ENCODE results near the gene IL34. TPM values are rescaled to one million over a fixed set of nuclear protein-coding genes. Genes with fewer than 3 reads are reported as not detected.

Gene IL34
- polyA plus RNA-seq, 1 experiment, result 0.70 TPM

GRCh38 chr16:70694868-70695218 is 48.5 kb downstream of the IL34 start:
- no peak for DNase-seq (ENCODE audit: low read depth)
- ChIA-PET POLR2A (interaction anchor here (1.7 kb wide), 1 partner anchor 8 kb away, joined by 7 read pairs; no protein-coding TSS in a partner anchor), CTCF (interaction anchor here (3.5 kb wide), 1 partner anchor 76 kb away, joined by 21 read pairs; no protein-coding TSS in a partner anchor)
- Histone ChIP-seq H3K4me3 (ENCODE audit: low read depth, low read length) (no peak overlapping the region), H3K27me3 (ENCODE audit: control insufficient read depth, insufficient read depth, low read length) (no peaks in the 10 kb centered on the region), H3K36me3 (ENCODE audit: control insufficient read depth, insufficient read depth, low read length) (no peaks in the 10 kb centered on the region)
- TF ChIP-seq CTCF (IDR thresholded peaks at IDR 0.05; ENCODE audit: insufficient read depth, low read depth, low read length), result no peak

DNA sequence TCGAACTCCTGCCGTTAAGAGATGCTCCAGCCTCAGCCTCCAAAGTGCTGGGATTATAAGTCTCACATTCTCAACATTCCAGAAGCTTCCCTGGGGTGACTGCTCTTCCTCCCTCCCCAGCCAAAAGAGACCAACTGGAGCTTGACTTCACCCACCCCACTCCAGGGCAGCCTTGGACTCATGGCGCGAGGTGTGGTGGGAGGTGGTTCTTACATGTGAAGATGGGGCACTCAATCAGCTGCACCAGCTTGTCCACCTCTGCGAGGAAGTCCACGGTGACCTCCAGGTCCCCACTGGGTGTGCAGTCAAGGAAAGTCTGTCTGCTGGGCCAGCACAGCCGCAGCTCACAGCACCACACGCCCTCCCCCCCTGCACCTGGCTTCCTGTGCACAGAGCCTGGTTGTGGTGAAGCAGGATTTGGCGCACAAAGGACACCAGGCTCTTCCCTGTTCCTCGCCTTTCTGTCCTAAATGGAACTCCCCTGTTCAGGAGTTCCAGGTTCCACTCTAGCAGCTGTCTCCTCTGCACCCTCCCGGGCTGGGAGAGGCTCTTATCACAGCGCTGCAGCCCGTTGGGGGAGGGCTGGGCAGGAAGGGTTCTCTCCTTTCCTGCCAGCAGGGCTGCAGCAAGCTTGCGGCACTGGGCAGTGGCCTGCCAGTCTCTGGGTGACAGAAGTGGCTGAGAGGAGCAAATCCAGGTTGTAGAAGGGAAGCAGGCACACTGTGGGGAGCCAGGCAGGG is 49.1 kb downstream of the IL34 start:
- no peak for DNase-seq (ENCODE audit: low read depth)
- ChIA-PET POLR2A (interaction anchor here (1.7 kb wide), 1 partner anchor 8 kb away, joined by 7 read pairs; no protein-coding TSS in a partner anchor), CTCF (interaction anchor here (2.4 to 3.5 kb wide), 3 partner anchors 8 to 75 kb away, joined by 9 to 21 read pairs (median 13); no protein-coding TSS in a partner anchor)
- Histone ChIP-seq H3K27me3 (ENCODE audit: control insufficient read depth, insufficient read depth, low read length) (no peaks in the 10 kb centered on the region), H3K36me3 (ENCODE audit: control insufficient read depth, insufficient read depth, low read length) (no peaks in the 10 kb centered on the region; the same call in 1 of the 2 replicates), H3K4me3 (ENCODE audit: low read depth, low read length) (no peak overlapping the region)
- TF ChIP-seq CTCF (IDR thresholded peaks at IDR 0.05; ENCODE audit: insufficient read depth, low read depth, low read length), result no peak

GRCh38 chr16:70696355-70696754 is 50.0 kb downstream of the IL34 start:
- CTCF ChIA-PET, result interaction anchor here (1.1 to 3.5 kb wide), 5 partner anchors 9 to 74 kb away, joined by 3 to 21 read pairs (median 9); no protein-coding TSS in a partner anchor

GRCh38 chr16:70696952-70697593 is 50.7 kb downstream of the IL34 start:
- no peak for DNase-seq (ENCODE audit: low read depth)

More at GRCh38 chr16:70696355-70696754, 50.0 kb downstream of the IL34 start:
- H3K4me3 ChIP-seq (ENCODE audit: low read depth, low read length), result no peak overlapping the region
- POLR2A ChIA-PET, result interaction anchor here (0.9 kb wide), 1 partner anchor 42 kb away, joined by 3 read pairs; no protein-coding TSS in a partner anchor
- TF ChIP-seq CTCF (IDR thresholded peaks at IDR 0.05; ENCODE audit: insufficient read depth, low read depth, low read length), result no peak
- no peaks in the 10 kb centered on the region for H3K27me3 ChIP-seq (ENCODE audit: control insufficient read depth, insufficient read depth, low read length)
- H3K36me3 ChIP-seq (ENCODE audit: control insufficient read depth, insufficient read depth, low read length), result no peaks in the 10 kb centered on the region; the same call in 1 of the 2 replicates
- no peak for DNase-seq (ENCODE audit: low read depth)

More at GRCh38 chr16:70696952-70697593, 50.7 kb downstream of the IL34 start:
- Histone ChIP-seq H3K4me3 (ENCODE audit: low read depth, low read length) (no peak overlapping the region), H3K36me3 (ENCODE audit: control insufficient read depth, insufficient read depth, low read length) (no peaks in the 10 kb centered on the region; the same call in 1 of the 2 replicates), H3K27me3 (ENCODE audit: control insufficient read depth, insufficient read depth, low read length) (no peaks in the 10 kb centered on the region)
- ChIA-PET POLR2A (interaction anchor here (0.9 kb wide), 1 partner anchor 42 kb away, joined by 3 read pairs; no protein-coding TSS in a partner anchor), CTCF (interaction anchor here (1.1 to 3.5 kb wide), 5 partner anchors 9 to 74 kb away, joined by 3 to 21 read pairs (median 9); no protein-coding TSS in a partner anchor)
- TF ChIP-seq CTCF (IDR thresholded peaks at IDR 0.05; ENCODE audit: insufficient read depth, low read depth, low read length), result no peak

All from BJ (cell line).